Esophagus squamous epithelium (tissue), 5 donors: ENCODE measurements around the gene FAM168A. TPM values are rescaled to one million over a fixed set of nuclear protein-coding genes. Genes with fewer than 3 reads are reported as not detected.
A peak's percentile ranks its signal among the peaks of the same experiment; 100 is the strongest.

Experiments used
- DNase-seq: peaks from one replicate; lab custom pipeline; 2025; lab: John Stamatoyannopoulos, UW
- H3K27ac ChIP-seq, 4 donors: fragments of 200-600 bp; sonication (generic); one replicate each; pipeline ENCODE4 v1.5.1; 2016 to 2019; ENCODE audit warnings: mild to moderate bottlenecking in 1 of 4
- H3K27me3 ChIP-seq, 4 donors: fragments of 200-600 bp; sonication (generic); 1 replicate in 3 of 4; 2 replicates in 1 of 4; pipeline versions ENCODE4 v1.5.1 to v1.6.0; 2017 to 2021; ENCODE audit warnings: antibody characterized with exemption in 1 of 4
- H3K36me3 ChIP-seq, 3 donors: fragments of 200-600 bp; sonication (generic); one replicate each; pipeline ENCODE4 v1.5.1; 2016 to 2019
- H3K4me1 ChIP-seq, 3 donors: fragments of 200-600 bp; sonication (generic); one replicate each; pipeline ENCODE4 v1.5.1; 2017 to 2019
- H3K4me3 ChIP-seq, 4 donors: fragments of 200-600 bp; sonication (generic); 1 replicate in 3 of 4; 2 replicates in 1 of 4; pipeline ENCODE4 v1.5.1; 2016 to 2019; ENCODE audit warnings: mild to moderate bottlenecking in 2 of 4, moderate library complexity in 1 of 4
- H3K9me3 ChIP-seq, 3 donors: fragments of 200-600 bp; sonication (generic); one replicate each; pipeline ENCODE4 v1.5.1; 2016 to 2019
- CTCF ChIP-seq, 6 experiments: fragments of 450-650 bp in 4 of 6; fragments of 200-600 bp in 2 of 6; sonication (generic) in 2 of 6; IDR thresholded peaks; one replicate each; pipeline ENCODE4 v1.5.1; 2016 to 2019; ENCODE audit warnings: antibody characterized with exemption in 6 of 6, mild to moderate bottlenecking in 4 of 6, moderate library complexity in 4 of 6
- POLR2A ChIP-seq, 4 donors: fragments of 450-650 bp; IDR thresholded peaks; one replicate each; pipeline ENCODE4 v1.6.1; 2017; ENCODE audit warnings: antibody characterized with exemption in 4 of 4, mild to moderate bottlenecking in 4 of 4, moderate library complexity in 3 of 4
- WGBS, 2 donors: methylation state at CpG; one replicate each; pipeline ENCODE4 v1.1.5; 2018; 5-methylcytosine and 5-hydroxymethylcytosine counted together
- intact Hi-C: fragments of 100-400 bp; cut with DNase I; formaldehyde crosslinking; loops from one replicate; pipeline ENCODE4 v1.15.0; 2022
- total RNA-seq, 4 donors: library from RNA; depleted of rRNA; stranded (reverse); fragments of >200 nt; gene quantifications; one replicate each; pipeline ENCODE4 v1.1.0, GENCODE V29; 2016
- donor health status: DM: yes; HTN: yes; CAD: no.

The FAM168A gene
- total RNA-seq, 4 donors from 2014 or later = 7.0 to 15.5 (median 12.3) TPM

- 83 to 86% methylated on average over 5 to 6 of the region's 8 CpGs for WGBS, 2 donors
- Histone ChIP-seq H3K36me3 (peaks cover 0 to 84% (median 4%) of the 10 kb centered on the region in 3 donors), H3K27ac (no peak overlapping the region), H3K9me3 (no peaks in the 10 kb centered on the region), H3K4me3 (no peak overlapping the region), H3K27me3 (no peaks in the 10 kb centered on the region), H3K4me1 (peaks cover 0 to 14% (median 0%) of the 10 kb centered on the region in 3 donors)
- intact Hi-C loops = no loop called here
- TF ChIP-seq CTCF (IDR thresholded peaks at IDR 0.05) = no peak
- no peak for TF ChIP-seq POLR2A (IDR thresholded peaks at IDR 0.05)
- no peak for DNase-seq
Measured at GRCh38 chr11:73360743-73361369, 237.1 kb downstream of the FAM168A start.

GRCh38 chr11:73359930-73360742, 237.8 kb downstream of the FAM168A start:
- TF ChIP-seq POLR2A (IDR thresholded peaks at IDR 0.05) (no peak), CTCF (IDR thresholded peaks at IDR 0.05) (peak in 2 of 6 experiments; percentile 5 to 16)
- Histone ChIP-seq H3K27ac (peak overlapping the region in 1 of 4 donors; percentile 46), H3K4me3 (no peak overlapping the region), H3K27me3 (no peaks in the 10 kb centered on the region), H3K4me1 (peaks cover 0 to 14% (median 0%) of the 10 kb centered on the region in 3 donors), H3K9me3 (no peaks in the 10 kb centered on the region), H3K36me3 (peaks cover 0 to 84% (median 6%) of the 10 kb centered on the region in 3 donors)
- DNase-seq = no peak
- WGBS, 2 donors = 85 to 92% methylated on average over 12 to 13 of the region's 19 CpGs
- intact Hi-C loops = no loop called here

GRCh38 chr11:73359341-73359740, 238.6 kb downstream of the FAM168A start:
- TF ChIP-seq POLR2A (IDR thresholded peaks at IDR 0.05) = no peak
- TF ChIP-seq CTCF (IDR thresholded peaks at IDR 0.05) = no peak
- Histone ChIP-seq H3K4me1 (peaks cover 0 to 14% (median 0%) of the 10 kb centered on the region in 3 donors), H3K27ac (peak overlapping the region in 1 of 4 donors; percentile 46), H3K27me3 (no peaks in the 10 kb centered on the region), H3K36me3 (peaks cover 0 to 76% (median 6%) of the 10 kb centered on the region in 3 donors), H3K4me3 (no peak overlapping the region), H3K9me3 (no peaks in the 10 kb centered on the region)
- WGBS, 2 donors = 59 to 83% methylated on average over 8 of the region's 11 CpGs
- DNase-seq = no peak
- intact Hi-C loops = no loop called here

GRCh38 chr11:73358071-73358470, 239.8 kb downstream of the FAM168A start:
- DNase-seq = no peak
- peaks cover 0 to 71% (median 6%) of the 10 kb centered on the region in 3 donors for H3K36me3 ChIP-seq
- 65 to 66% methylated on average over 5 of the region's 5 CpGs for WGBS, 2 donors
- no peaks in the 10 kb centered on the region for H3K9me3 ChIP-seq
- peaks cover 0 to 14% (median 0%) of the 10 kb centered on the region in 3 donors for H3K4me1 ChIP-seq
- intact Hi-C loops = no loop called here
- H3K27me3 ChIP-seq = no peaks in the 10 kb centered on the region
- no peak overlapping the region for H3K4me3 ChIP-seq
- H3K27ac ChIP-seq = no peak overlapping the region
- TF ChIP-seq CTCF (IDR thresholded peaks at IDR 0.05) = no peak
- TF ChIP-seq POLR2A (IDR thresholded peaks at IDR 0.05) = no peak
